NCI-H2171 treated with DMSO at 0.1 percent for 48 hours (cell line): ENCODE measurements around the gene PAK5.
"Not testable (repeated sequence)": the region's sequence is repeated elsewhere in the genome, so short reads cannot be mapped to it uniquely, and the experiment has no call there.

ENCODE experiments used
- DNase-seq: peaks from one replicate; lab custom pipeline; 2025; lab: John Stamatoyannopoulos, UW

Gene PAK5

DNA sequence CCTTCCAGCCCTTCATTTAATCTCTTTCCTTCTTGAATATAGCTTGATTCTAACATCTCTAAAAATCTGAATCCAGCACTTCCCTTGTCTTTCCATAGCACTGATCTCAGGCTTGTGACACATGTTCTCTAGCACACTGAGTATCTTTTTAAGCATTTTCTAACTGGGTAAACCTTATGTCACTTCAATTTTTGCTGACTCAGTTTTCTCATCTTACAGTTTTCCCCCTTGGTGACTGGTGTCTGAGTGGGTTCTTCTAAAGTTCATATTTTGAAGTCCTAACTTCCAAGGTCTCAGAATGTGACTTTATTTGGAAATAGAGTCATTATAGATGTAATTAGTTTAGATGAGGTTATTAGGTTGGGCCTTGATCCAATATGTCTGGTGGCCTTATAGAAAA is 153.9 kb downstream of the PAK5 start:
- no peak for DNase-seq

DNA sequence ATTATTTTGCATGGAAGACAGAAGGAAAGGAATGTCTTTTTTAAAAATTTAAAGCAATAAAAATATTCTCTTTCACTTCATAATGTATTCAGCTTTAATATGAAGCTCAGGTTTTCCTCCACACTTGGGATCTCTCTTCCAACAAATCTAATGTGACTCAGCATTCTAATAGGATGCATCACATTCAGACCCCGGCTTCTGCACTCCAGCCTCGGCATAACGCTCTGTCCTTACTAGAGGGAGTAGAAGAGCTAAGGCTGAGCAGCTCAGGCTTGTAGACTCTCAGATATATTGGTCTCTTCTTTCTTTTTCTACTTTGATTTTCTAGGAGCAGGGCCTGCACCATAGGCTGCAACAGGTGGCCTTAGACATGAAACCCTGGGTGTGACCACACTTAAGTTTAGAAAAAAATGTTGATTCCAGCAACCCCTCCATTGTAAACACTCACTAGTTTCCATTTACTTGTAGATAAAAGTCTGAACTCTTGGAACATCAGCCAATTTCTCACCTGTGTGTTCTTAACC is 161.7 kb downstream of the PAK5 start:
- DNase-seq: no peak

DNA sequence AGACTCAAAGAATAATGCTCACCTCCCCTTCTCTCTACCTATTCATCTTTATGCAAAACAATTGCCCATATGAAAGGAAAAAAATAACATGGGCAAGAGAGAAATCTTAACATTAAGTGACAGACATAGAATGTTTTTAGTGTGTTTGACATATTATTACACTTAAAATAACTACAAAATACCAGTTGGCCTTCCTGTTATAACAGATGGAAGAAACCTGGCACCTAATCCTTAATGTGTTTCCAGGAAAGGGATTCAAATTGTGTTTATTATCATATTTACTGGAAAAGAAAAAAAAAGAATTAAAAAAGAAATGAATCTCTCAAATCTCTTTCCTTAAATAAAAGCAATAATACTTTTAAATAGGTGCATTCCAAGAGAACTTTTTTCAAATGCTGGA is 165.9 kb downstream of the PAK5 start:
- no peak for DNase-seq

DNA sequence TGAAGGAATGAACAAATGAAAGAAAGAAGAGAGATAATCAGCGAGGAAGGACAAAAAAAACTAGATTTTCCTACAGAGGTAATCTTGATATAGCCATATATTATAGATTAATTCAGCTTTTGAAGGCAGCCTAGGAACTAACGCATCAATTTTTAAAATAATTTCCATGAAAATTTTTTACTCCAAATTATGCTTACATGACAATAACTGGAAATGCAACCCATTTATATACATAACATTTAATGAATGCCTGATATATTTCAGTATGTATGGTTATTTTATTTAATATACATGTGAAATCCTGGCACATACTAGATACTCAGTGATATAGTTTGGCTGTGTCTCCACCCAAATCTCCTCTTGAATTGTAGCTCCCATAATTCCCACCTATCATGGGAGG is 166.8 kb downstream of the PAK5 start:
- no peak for DNase-seq

DNA sequence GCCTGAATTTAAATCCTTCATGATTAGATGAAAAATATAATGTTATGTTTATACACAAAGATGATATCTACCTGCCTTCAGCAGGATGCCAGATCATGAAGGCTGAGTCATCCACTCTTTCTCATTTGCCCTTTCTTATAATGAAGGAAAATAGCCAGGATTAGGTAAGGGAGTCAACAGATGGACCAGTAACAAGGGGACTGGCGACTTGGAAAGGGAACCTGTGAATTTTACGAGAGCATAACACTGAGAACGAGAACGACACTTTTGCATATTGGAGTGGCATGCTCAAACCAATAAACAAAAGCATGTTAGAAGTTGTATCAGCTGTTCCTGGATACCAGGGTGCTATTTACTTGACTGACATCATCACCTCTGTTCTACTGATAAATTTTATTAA is 170.5 kb downstream of the PAK5 start:
- DNase-seq: peak; percentile 11

DNA sequence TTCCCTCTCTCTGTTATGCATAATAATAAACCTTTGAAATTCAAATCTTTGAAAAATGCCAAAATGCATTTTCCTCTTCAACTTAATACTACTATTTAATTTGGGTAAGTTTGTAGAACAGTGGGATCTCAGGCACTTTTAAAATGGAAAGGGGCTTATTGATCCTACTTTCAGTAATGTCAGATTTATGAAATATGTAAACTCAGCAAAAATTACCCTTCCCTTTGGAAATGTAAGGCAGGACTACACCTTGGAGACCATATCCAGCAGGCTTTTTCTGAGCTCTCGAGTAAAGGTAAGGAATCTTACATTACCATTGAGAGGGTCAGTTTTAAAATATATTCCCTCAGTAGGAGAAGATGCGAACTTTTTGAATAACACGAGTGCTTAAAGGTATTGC is 175.5 kb downstream of the PAK5 start:
- DNase-seq: no peak

DNA sequence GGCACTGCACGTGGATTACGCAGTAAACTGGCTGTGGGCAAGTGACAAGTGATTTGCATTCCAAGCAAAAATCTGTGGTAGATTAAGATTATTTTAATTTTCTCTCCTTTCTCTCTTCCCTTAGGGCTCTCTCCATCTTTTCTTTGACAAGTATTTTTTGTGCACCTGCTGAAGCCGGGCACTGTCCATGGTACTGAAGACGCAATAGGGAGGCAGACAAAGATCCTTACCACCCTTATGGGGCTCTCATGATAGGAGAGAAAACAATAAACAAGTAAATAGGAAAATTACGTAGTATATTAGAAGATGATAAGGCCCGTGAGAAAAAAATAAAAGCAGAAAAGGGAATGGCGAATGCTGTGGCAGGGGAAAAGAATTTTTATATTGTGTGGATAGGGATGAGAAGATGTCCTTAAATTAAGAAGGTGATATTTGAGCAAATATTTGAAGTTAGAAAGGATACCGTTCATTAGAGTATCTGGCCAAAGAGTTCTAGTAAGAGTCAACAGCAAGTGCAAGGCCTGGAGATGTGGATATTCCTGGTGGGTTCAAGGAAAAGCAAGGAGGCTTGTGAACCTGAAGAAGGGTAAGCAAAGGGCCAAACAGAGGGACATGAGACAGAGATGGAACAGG is 178.5 kb downstream of the PAK5 start:
- no peak for DNase-seq

DNA sequence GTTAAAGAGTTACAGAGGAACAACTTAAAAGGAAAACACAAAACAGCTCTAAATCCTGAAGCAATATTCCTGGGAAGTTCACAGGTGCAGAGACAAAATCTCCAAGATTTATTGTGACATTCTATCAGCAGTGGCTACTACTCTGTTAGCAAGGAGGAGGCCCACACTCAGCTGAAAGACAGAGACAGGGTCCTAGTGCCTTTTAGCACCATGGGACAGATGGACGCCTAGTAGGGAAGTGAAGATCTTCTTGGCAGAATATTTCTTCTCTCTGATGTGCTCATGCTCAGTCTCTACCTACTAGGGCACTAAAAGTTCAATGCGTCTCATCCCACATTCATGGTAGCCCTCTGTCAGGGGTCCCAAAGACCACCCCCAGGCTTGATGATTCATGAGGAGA is 191.1 kb downstream of the PAK5 start:
- no peak for DNase-seq

DNA sequence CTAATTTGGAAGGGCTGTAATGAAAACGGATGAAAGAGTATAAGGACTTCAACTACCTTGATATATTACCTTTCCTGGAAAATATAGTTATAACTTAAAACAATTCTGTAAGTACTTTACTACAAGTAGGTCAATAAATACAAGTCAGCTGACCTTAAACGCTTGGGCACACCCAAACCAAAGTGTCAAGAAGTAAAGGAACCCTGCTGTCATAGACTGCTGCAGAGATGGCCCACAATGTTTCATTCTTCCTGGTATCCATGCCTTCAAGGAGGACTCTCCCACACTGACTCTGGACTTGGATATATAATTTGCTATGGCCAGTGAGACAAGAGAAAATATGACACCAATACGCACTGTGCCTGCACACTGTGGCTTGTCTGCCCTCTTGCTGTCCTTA is 192.5 kb downstream of the PAK5 start:
- no peak for DNase-seq

DNA sequence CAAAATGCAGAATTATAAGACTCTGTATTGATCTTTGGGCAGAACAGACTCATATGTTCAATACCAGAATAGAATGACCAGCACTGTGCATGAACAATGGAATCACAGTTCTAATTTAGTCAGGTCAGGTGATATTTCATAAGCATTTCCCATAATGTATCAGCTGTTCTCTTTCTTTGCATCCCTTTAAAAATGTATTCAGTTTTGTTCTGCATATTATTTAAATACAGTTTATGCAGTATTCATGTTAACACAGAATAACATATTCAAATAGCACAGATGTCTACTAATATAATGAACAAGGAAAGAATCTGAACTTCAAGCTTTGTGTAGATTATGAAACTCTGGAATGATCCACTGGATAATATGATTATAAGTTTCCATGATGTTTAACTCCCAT is 196.0 kb downstream of the PAK5 start:
- no peak for DNase-seq

DNA sequence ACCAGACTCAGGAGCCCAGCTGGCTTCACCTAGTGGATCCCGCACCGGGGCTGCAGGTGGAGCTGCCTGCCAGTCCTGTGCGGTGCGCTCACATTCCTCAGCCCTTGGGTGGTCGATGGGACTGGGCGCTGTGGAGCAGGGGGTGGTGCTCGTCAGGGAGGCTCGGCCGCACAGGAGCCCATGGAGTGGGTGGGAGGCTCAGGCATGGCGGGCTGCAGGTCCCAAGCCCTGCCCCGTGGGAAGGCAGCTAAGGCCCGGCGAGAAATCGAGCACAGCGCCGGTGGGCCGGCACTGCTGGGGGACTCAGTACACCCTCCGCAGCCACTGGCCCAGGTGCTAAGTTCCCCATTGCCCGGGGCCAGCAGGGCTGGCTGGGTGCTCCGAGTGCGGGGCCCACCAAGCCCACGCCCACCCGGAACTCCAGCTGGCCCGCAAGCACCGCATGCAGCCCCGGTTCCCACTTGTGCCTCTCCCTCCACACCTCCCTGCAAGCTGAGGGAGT is 197.3 kb downstream of the PAK5 start:
- DNase-seq: not testable (repeated sequence)

DNA sequence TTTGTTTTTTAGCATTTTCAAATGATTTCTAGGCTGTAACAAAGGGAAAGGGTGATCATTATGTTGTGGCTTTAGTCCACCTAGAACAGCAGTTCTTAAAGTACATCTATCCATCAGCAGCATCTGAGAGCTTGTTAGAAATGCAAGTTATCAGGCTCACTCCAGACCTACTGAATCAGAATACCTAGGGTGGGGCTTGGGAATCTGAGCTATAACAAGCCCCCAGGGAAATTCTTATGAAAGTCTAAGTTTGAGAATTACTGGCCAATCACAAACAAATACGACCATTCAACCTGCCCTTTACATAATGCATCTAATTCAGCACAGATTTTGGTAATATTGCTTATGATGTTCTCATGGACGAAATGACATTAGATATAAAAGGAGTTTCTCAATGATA is 201.0 kb downstream of the PAK5 start:
- no peak for DNase-seq

DNA sequence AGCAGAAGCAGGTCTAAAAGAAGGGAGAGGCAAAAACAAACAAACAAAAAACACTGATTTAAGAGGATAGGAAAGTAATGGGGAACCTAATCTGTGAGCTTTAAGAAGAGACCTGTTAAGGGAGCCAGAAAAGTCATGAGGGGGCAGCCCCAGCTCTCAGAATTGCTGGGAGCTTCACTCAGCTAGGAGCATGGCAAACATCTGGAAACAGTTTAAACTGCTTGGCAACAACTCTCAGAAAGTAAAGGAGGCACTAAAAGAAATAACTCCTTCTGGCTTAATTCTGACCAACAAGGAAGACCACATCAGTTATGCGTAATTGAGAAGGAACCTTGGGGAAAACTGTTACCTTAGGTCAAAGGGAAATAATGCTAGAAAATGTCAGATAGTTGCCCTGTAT is 203.1 kb downstream of the PAK5 start:
- no peak for DNase-seq

DNA sequence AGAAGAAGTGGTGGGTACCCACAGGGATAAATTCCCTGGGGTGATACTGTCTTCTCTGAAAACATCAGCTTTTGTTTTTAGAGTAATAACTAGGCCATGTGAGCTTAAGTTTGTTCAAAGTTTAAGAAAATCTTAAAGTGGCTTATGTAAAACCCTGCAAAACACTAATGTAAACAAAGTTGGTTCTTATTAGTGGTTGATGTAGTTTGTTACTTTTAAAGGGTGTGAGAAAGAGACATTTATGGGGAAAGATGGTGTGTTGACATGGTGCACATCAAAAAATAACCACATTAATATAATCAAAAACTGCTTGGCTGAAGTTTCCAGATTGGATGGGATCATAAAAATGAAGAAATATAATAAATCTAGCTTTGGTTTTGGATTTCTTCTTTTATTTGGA is 204.5 kb downstream of the PAK5 start:
- DNase-seq: no peak

DNA sequence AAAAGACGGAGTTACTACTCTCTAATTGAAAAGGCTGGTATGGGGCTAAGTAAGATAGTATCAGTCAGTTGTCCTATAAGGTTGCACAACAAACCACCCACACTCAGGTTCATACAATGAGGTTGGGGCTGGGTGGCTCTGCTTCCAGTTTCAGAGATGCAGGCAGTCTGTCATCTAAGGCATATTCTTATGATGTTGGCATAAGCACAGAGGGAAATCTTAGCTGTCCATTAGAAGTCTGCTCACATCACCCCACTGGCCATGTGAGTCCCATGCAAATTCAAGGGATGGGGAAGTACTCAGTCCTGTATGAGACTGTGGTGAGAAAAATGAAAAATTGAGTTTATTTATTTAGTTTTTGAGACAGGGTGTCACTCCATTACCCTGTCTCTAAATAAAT is 205.9 kb downstream of the PAK5 start:
- DNase-seq: no peak

DNA sequence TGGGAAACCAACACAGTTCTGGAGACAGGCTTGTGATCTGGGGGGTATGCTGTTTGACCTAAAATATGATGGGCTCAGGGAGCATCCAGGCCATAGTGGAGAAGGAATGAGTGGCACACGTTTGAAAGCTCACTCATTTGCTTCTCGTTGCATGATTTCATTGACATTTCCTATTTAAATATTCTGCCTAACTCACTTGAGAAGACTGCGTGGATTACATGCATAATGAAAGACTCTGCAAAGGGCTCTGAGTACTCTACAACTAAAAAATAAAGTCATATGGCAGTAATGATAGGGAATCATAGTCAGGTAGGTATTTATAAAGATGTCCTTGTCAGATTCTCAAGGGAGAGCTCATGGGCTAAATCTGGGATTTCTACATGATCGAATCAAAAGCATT is 206.6 kb downstream of the PAK5 start:
- no peak for DNase-seq

DNA sequence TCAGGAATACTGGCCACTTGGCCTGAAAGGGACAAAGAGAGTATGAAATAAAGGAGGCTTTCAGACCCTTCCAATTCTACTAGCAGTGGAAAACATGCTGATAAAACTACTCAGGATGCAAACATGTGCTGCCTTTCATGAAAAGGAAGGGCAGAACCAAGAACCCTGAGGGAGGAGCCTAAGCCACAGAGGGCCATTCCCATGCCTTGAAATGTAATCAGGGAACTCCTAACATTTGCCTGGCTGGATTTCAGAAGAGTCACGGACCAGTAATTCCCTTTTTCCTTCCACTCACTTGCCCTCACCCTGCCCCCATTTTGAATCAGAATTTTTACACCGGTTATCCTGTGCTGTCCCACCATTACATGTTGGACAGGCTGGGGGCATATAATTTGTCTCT is 208.3 kb downstream of the PAK5 start:
- DNase-seq: no peak

DNA sequence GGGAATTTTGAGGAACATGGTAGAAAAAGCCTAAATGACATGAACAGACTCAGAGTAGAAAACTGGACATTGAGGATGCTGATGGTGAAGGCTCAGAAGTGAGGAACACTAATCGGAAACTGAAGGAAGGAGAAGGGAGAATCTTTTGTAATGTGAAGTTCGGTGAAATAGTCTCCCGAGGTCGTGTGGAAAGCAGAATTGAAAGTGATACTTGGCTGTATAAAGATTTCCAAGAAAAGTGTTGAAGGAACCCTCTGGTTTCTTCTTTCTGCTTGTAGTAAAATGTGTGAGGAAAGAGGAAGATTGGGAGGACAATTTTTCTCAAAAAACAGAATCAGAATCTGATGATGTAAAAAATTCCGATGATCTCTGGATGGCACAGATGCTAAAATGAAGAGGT is 209.0 kb downstream of the PAK5 start:
- DNase-seq: no peak

DNA sequence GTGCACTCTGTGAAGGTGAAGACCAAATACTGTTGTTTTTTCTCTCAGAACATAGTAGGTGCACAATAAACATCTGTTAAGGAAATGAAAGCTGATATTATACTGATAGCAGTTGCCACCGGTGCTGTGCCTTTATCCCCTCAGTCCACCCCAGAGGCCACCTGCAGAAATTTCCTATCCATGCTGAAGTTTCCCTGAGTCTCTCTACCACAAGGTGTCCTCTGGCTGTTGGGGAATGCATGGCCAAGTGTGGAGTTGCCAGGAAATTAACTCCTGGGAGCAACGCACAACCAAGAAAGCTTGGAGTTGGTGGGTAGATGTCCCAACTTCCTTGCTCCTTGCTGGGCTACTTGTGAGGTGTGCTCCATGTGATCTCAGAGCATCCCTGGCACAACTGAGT is 210.3 kb downstream of the PAK5 start:
- DNase-seq: no peak

DNA sequence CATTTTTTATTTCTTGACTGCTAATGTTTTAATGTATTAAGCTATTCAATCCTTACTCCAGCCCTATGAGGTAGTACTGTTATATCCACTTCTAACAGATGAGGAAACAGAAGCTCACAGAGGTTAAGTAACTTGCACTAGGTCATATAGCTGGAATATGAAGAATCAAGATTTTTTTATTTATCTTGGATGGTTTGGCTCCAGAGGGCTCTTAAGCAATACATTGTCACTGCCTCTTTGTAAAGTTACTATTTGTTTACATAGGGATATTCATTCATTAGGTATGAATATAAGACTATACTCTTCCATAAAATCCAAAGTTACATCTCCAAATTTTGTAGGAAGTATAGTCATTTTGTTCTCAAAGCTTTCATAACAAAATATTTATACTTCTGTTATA is 210.7 kb downstream of the PAK5 start:
- no peak for DNase-seq

DNA sequence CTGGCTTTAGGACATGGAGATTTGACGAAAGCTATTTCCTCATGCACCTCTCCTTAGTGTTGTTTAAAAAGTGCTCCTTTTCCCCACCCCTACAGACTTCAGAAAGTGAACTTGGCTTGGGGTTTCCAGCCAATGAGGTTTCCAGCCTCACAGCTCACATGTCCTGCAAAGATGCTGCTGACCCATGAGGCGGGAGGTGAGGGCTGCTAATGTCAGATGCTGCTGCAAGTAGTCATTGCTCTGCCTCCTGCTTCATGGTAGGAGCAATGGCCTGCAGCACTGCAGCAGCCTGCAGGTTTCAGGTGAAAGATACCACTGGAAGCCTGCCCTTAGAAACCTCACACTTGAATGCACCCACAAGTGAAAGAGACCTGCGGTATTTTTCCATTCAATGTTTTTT is 211.7 kb downstream of the PAK5 start:
- DNase-seq: no peak

DNA sequence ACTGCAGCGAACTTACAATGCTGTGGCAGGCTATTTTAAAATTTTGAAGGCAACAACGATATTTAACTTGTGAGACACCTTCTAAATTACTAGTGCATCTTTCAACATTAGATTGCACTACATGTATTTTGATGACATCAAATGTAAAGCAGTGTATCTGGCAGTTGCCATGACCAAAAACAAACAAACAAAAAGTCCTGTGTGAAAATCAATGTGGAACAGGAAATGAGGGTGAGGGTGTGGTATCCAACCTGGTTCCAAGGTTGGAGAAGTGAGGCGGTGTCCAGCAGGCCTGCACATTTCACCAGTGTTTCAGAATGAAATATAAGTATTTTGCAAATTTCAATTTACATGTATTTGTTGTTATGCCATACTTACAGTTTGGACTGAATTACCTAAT is 212.5 kb downstream of the PAK5 start:
- DNase-seq: no peak

DNA sequence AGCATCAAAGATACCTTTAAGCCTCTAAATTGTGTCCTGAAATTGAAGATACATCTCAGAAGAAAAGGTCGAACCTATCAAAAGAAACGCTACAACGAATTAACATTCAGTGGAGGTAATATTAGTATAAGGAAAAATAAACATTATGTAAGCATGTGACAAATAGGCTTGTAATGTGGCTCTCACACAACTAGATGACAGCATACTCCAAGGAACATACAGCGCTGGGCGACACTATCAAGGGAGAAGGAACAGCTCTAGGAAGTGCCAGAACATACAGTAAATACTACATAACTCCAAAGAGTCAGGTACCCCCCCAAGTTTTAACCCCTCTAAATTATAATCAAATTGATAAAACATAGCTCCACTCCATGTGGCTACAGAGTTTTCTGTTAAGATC is 220.9 kb downstream of the PAK5 start:
- DNase-seq: peak; percentile 95

DNA sequence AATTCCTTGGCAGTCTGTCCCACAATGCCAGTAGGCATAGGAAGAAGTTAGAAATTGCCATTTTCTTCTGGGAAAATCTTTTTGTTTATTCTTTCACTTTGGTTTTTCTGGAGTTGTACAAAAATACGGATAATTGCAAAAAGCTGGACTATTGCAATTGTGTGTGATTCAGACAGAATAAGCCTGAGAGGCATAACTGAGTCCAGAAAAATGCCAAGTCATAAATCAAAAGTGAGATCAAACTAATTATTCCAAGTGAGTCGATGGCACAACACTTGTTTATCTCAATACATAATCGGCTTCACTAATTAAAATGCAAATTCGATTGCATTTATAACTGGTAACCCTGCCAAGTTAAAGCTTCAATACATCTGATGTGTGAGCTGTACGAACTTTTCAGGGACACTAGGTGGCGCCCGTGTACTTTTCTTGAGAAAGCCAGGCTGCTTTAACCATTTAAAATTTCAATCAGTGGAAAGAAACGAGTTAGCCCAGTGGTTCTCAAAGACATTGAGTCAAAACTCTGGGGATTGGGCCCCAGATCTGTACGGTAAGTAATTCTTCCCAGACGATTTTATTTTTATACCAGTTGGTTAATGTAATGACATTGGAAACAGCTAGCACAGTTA is 221.9 kb downstream of the PAK5 start:
- peak; percentile 89 for DNase-seq
